Measurements from ENCODE around the gene NTM.

- TF ChIP-seq, protein P1, sequence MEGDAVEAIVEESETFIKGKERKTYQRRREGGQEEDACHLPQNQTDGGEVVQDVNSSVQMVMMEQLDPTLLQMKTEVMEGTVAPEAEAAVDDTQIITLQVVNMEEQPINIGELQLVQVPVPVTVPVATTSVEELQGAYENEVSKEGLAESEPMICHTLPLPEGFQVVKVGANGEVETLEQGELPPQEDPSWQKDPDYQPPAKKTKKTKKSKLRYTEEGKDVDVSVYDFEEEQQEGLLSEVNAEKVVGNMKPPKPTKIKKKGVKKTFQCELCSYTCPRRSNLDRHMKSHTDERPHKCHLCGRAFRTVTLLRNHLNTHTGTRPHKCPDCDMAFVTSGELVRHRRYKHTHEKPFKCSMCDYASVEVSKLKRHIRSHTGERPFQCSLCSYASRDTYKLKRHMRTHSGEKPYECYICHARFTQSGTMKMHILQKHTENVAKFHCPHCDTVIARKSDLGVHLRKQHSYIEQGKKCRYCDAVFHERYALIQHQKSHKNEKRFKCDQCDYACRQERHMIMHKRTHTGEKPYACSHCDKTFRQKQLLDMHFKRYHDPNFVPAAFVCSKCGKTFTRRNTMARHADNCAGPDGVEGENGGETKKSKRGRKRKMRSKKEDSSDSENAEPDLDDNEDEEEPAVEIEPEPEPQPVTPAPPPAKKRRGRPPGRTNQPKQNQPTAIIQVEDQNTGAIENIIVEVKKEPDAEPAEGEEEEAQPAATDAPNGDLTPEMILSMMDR (IDR thresholded peaks at IDR 0.05; ENCODE audit: poor library complexity), result no peak
- no peak for TF ChIP-seq EZH2 (IDR thresholded peaks at IDR 0.05; ENCODE audit: borderline replicate concordance)
- TF ChIP-seq EZH2phosphoT487 (IDR thresholded peaks at IDR 0.05; ENCODE audit: low read depth, severe bottlenecking, unreplicated experiment), result no peak
These were observed 976.2 kb downstream of the NTM start for GRCh38 chr11:132346558-132347148.

Measured in hepatocyte (in vitro differentiated cells).